ENCODE data around the gene CARNS1.
"Not testable (repeated sequence)": the region's sequence is repeated elsewhere in the genome, so short reads cannot be mapped to it uniquely, and the experiment has no call there.

The CARNS1 gene

GRCh38 chr11:67445515-67445914 lies 30.0 kb downstream of the CARNS1 start:
- no peak for DNase-seq

GRCh38 chr11:67448220-67448609 lies 32.7 kb downstream of the CARNS1 start:
- no peak for DNase-seq

GRCh38 chr11:67449116-67449844 lies 33.8 kb downstream of the CARNS1 start:
- no peak for DNase-seq

DNA sequence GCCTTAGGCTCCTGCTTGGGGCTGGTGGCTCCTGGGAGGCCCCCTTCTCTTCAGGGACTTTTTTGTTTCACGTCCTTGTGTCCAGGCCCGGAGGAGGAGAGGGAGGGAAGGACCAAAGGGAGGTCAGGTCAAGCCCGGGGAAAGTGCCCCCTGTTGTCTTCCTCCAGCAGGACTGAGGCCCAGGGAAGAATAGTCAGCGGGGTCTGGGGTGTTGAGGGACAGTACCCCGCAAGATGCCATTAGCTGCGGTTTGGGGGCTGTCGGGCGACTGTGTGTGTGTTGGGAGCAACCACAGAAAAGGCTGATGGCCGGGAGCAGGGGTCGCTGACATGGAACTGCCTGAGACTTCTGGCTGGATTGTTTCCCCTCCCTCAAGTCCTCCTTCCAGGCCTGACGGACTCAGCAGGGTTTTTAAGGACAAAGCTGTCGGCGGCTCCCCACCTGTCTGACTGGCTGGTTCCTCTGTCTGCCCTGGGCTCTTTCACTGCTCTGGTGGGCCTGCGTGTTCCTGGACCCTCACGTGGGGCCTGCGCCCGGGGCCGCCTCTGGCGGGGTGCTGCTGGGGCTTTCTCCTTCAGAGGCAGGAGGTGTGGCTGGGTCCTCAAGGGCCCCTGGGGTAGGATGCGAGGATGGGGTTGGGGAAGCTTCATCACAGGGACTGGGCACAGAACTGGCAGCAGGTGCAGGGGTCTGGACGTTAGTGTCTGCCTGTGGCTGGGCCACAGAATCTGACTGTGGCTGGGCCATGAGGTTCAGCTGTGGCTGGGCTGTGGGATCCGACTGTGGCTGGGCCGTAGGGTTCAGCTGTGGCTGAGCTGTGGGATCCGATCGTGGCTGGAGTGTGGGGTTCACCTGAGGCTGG lies 35.5 kb downstream of the CARNS1 start:
- no peak for DNase-seq

- no peak for DNase-seq
Observed at GRCh38 chr11:67451658-67451976, 36.1 kb downstream of the CARNS1 start.

DNA sequence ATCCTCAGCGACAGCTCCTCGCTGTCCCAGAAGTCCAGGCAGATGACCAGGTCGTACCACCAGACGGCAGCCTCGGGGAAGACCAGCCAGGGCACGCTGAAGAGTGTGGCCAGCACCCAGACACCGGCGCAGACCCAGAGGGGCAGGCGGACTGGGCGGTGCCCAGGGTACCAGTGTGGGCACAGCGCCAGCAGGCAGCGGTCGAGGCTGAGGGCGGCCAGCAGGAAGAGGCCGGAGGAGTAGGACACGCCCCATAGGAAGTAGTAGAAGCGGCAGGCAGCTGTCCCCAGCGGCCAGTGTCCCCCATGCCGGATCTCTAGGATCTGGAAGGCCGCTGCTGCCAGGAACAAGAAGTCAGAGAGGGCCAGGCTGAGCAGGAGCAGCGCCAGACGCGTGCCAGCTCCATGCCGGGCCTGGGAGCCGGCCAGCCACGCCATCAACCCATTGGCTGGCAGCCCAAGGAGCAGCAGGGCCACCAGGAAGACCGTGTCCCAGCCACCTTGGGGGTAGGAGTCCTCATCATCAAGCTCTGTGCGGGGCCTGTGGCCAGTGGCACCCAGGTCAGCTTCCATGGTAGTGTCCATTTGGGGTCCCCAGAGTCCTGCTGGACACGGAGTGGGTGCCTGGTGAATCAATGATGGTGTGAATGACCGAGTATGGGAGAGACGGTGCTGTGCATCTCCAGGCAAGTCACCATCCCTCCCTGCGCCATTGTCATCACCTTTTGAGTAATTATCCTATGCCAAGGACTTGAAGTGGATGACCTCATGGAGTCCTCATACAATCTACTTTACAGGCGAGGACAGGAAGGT lies 36.9 kb downstream of the CARNS1 start, which contains the start of gene GPR152:
Gene GPR152, minus strand, starts transcription at position 589 of the 812 bp plus-strand sequence. Its CDS starts 5 bp downstream, at position 584.
- DNase-seq = no peak

- no peak for DNase-seq
Observed at GRCh38 chr11:67453816-67454732, 38.6 kb downstream of the CARNS1 start.

GRCh38 chr11:67455054-67455453 lies 39.6 kb downstream of the CARNS1 start, which contains the start of gene CABP4:
TSS of gene CABP4 (plus strand) at chr11:67455354. CDS start at chr11:67455424, 70 bp downstream.
- no peak for DNase-seq

- no peak for DNase-seq
Observed at GRCh38 chr11:67456068-67456705, 40.7 kb downstream of the CARNS1 start.

- no peak for DNase-seq
Observed at GRCh38 chr11:67457453-67457852, 42.0 kb downstream of the CARNS1 start.

DNA sequence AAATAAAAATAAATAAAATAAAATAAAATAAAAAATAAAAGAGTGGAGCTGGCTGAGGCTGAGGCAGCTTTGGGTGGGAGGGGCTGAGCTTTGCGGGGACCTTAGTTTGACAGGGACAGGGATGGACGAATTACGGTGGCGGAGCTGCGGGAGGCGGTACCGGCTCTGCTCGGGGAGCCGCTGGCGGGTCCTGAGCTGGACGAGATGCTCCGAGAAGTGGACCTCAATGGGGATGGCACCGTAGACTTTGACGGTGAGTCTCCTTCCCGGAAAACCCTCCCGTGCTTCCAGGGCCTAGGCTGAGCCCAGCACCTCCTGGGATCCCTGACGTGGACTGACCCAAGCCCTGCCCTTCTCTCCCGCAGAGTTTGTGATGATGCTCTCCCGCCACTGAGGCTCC lies 42.8 kb downstream of the CARNS1 start:
- DNase-seq = no peak

GRCh38 chr11:67463186-67463585 lies 47.7 kb downstream of the CARNS1 start:
- no peak for DNase-seq

GRCh38 chr11:67463680-67464410 lies 48.4 kb downstream of the CARNS1 start:
- no peak for DNase-seq

DNA sequence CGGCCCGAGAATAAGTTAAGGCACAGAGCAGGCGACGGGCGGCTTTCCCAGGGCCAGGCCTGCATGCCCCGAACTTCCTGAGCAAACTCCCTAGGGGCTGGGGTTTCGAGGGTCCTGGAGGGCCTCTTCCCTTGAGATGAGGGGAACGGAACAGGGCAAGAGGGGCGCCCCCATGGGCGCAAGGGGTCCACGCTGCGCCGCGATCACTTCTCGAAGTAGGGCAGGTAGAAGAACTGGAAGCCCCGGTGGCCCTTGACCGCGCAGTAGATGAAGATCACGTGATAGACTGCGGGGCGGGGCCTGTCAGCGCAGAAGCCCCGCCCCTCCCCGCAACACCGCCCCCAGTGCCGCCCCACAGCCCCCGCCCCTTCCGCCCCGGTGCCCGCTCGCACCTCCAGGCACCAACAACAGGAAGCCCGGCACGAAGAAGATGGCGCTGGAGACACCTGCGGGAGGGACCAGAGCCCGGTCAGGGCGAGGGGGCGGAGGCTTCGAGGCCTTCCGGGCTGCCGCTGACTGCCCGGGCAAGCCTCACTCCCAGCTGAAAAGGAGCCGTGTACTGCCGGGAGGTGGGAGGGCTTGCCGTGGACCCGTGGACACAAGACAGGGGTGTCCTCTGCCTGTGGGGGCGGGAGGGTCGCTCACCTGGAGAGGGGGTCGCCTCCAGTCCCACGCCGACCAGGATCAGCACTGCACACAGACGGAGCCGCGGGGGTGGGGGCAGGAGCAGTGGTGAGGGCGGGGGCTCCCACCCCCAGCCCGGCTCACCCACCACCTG lies 49.1 kb downstream of the CARNS1 start:
- DNase-seq = peak; percentile 88 to 92

GRCh38 chr11:67465189-67465510 lies 49.7 kb downstream of the CARNS1 start:
- DNase-seq = no peak

DNA sequence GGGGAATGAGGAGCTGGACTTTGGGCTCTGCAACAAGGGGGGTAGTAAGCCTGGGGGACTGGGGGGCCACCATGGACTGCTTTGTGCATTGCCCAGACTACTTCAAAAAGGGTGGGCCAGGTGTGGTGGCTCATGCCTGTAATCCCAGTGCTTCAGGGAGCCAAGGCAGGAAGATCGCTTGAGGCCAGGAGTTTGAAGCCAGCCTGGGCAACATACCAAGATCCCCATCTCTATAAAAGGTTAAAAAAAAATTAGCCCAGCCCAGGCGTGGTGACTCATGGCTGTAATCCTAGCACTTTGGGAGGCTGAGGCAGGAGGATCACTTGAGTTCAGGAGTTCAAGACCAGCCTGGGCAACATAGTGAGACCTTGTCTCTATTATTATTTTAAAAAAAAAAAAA lies 50.1 kb downstream of the CARNS1 start:
- not testable (repeated sequence) for DNase-seq

DNA sequence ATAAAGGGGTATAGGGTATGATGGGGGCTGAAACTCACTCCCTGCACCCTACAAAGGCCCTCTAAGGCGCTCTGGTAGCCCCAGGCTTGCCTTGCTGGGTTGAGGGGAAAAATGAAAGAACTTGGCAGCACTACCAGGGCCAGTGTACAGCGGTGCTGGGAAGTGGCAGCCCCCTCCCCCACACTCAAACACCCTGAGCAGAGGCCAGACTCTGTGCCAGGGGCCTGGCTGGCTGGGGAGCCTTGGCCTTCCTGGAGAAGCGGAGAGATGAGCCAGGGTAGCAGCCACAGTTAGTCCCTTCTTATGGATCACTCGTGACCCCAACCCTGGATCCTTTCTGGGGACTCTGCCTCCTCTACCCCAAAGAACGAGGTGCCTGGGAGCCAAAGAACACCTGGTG lies 50.9 kb downstream of the CARNS1 start:
- DNase-seq = no peak

- no peak for DNase-seq
Observed at GRCh38 chr11:67466962-67467771, 51.7 kb downstream of the CARNS1 start.

- no peak for DNase-seq
Observed at GRCh38 chr11:67468056-67468455, 52.6 kb downstream of the CARNS1 start.

- DNase-seq = peak in 1 of 2 donors; percentile 22
Observed at GRCh38 chr11:67468456-67468758, 52.9 kb downstream of the CARNS1 start.

Measured in stimulated activated CD4-positive, alpha-beta T cell treated with anti-CD3 and anti-CD28 coated beads, Interleukin-2, amount 100 ng/mL, for 48 hours (primary cell).